H9 (cell line): ENCODE results near the gene VPREB3. TPM values are rescaled to one million over a fixed set of nuclear protein-coding genes. Genes with fewer than 3 reads are reported as not detected.

ENCODE experiments used
- DNase-seq: peaks from one replicate; pipeline ENCODE4 v3.0.0-alpha.2; 2017
- H2AFZ ChIP-seq: one replicate; pipeline ENCODE4 v1.6.1; 2013; ENCODE audit warnings: mild to moderate bottlenecking, low read length, control low read depth, moderate library complexity
- H2AK5ac ChIP-seq: 2 replicates; pipeline ENCODE4 v1.6.1; 2013; ENCODE audit warnings: low read length, control low read depth, mixed read lengths; ENCODE audit not compliant: insufficient read length
- H2BK120ac ChIP-seq: one replicate; pipeline ENCODE4 v1.6.1; 2013; ENCODE audit warnings: low read depth, mild to moderate bottlenecking, low read length, control low read depth, inconsistent platforms; ENCODE audit not compliant: poor library complexity, severe bottlenecking
- H2BK12ac ChIP-seq: 2 replicates; pipeline ENCODE4 v1.6.1; 2013; ENCODE audit warnings: low read length, control low read depth, mixed read lengths, low read depth; ENCODE audit not compliant: insufficient read length
- H2BK15ac ChIP-seq: 2 replicates; pipeline ENCODE4 v1.6.1; 2013; ENCODE audit warnings: low read depth, low read length, control low read depth
- H2BK20ac ChIP-seq: one replicate; pipeline ENCODE4 v1.6.1; 2013; ENCODE audit warnings: low read depth, mild to moderate bottlenecking, low read length, control low read depth, inconsistent platforms; ENCODE audit not compliant: poor library complexity, severe bottlenecking
- H2BK5ac ChIP-seq: 2 replicates; pipeline ENCODE4 v1.6.1; 2013; ENCODE audit warnings: low read length, control low read depth, mixed read lengths; ENCODE audit not compliant: insufficient read length
- H3K14ac ChIP-seq: 2 replicates; pipeline ENCODE4 v1.6.1; 2013; ENCODE audit warnings: low read length, control low read depth; ENCODE audit not compliant: insufficient read depth
- H3K18ac ChIP-seq: 2 replicates; pipeline ENCODE4 v1.6.1; 2013; ENCODE audit warnings: low read depth, mild to moderate bottlenecking, mixed read lengths, low read length, control low read depth; ENCODE audit not compliant: insufficient read length
- H3K23ac ChIP-seq: 2 replicates; pipeline ENCODE4 v1.6.1; 2013; ENCODE audit warnings: low read length, control low read depth, mixed read lengths, low read depth; ENCODE audit not compliant: insufficient read length
- H3K23me2 ChIP-seq: 2 replicates; pipeline ENCODE4 v1.6.1; 2013; ENCODE audit warnings: low read depth, mild to moderate bottlenecking, mixed read lengths, low read length, control low read depth; ENCODE audit not compliant: insufficient read length, poor library complexity, severe bottlenecking
- H3K27ac ChIP-seq: 2 replicates; pipeline ENCODE4 v1.5.1; 2013; ENCODE audit warnings: low read length, control low read depth, mixed read lengths, low read depth; ENCODE audit not compliant: insufficient read length
- H3K27me3 ChIP-seq: 2 replicates; pipeline ENCODE4 v1.6.1; 2013; ENCODE audit warnings: low read length, control low read depth, inconsistent platforms; ENCODE audit not compliant: insufficient read depth
- H3K4ac ChIP-seq: 2 replicates; pipeline ENCODE4 v1.6.1; 2013; ENCODE audit warnings: low read depth, mild to moderate bottlenecking, control low read depth, inconsistent platforms, low read length, moderate library complexity
- H3K4me1 ChIP-seq: 2 replicates; pipeline ENCODE4 v1.6.1; 2013; ENCODE audit warnings: low read length, control low read depth, inconsistent platforms; ENCODE audit not compliant: insufficient read depth
- H3K4me2 ChIP-seq: 2 replicates; pipeline ENCODE4 v1.6.1; 2013; ENCODE audit warnings: low read length, control low read depth, mixed read lengths; ENCODE audit not compliant: insufficient read length, insufficient read depth
- H3K56ac ChIP-seq: 2 replicates; pipeline ENCODE4 v1.6.1; 2013; ENCODE audit warnings: low read depth, mild to moderate bottlenecking, mixed read lengths, low read length, control low read depth; ENCODE audit not compliant: insufficient read length
- H3K79me1 ChIP-seq: 2 replicates; pipeline ENCODE4 v1.6.1; 2013; ENCODE audit warnings: low read depth, mild to moderate bottlenecking, moderate library complexity, low read length, control low read depth, inconsistent platforms; ENCODE audit not compliant: insufficient read depth, poor library complexity, severe bottlenecking
- H3K79me2 ChIP-seq: 2 replicates; pipeline ENCODE4 v1.6.1; 2013; ENCODE audit warnings: low read length, control low read depth, inconsistent platforms; ENCODE audit not compliant: insufficient read depth
- H3K9ac ChIP-seq: 2 replicates; pipeline ENCODE4 v1.6.1; 2013; ENCODE audit warnings: low read length, control low read depth, mixed read lengths; ENCODE audit not compliant: insufficient read length; ENCODE audit errors: extremely low read depth
- H3K9me3 ChIP-seq: one replicate; pipeline ENCODE4 v1.6.1; 2013; ENCODE audit warnings: low read depth, low read length, inconsistent platforms; ENCODE audit not compliant: control insufficient read depth
- H3T11ph ChIP-seq: one replicate; pipeline ENCODE4 v1.6.1; 2013; ENCODE audit warnings: mild to moderate bottlenecking, low read length, control low read depth, inconsistent platforms
- H4K20me1 ChIP-seq: one replicate; pipeline ENCODE4 v1.6.1; 2013; ENCODE audit not compliant: control insufficient read depth, insufficient read length, insufficient read depth
- H4K5ac ChIP-seq: 2 replicates; pipeline ENCODE4 v1.6.1; 2013; ENCODE audit warnings: low read depth, mild to moderate bottlenecking, mixed read lengths, low read length, control low read depth; ENCODE audit not compliant: insufficient read length
- H4K8ac ChIP-seq: replicated peaks from 2 replicates; pipeline ENCODE4 v1.6.1; 2013; ENCODE audit warnings: low read length, control low read depth, mixed read lengths, low read depth; ENCODE audit not compliant: insufficient read length
- H4K91ac ChIP-seq: 2 replicates; pipeline ENCODE4 v1.6.1; 2013; ENCODE audit warnings: low read depth, mild to moderate bottlenecking, moderate library complexity, mixed read lengths, low read length, control low read depth; ENCODE audit not compliant: insufficient read length
- H3K27ac Mint-ChIP-seq, 3 experiments: 2 replicates in 2 of 3; 3 replicates in 1 of 3; pipeline ENCODE4 v1.8.0; 2020 to 2021; ENCODE audit warnings: mixed read lengths in 3 of 3, mild to moderate bottlenecking in 1 of 3, moderate library complexity in 1 of 3
- H3K27me3 Mint-ChIP-seq: 2 replicates; pipeline ENCODE4 v1.8.0; 2021; ENCODE audit warnings: low read depth, mild to moderate bottlenecking, moderate library complexity, mixed read lengths
- H3K36me3 Mint-ChIP-seq, 3 experiments: 2 replicates in 2 of 3; 3 replicates in 1 of 3; pipeline ENCODE4 v1.8.0; 2020 to 2021; ENCODE audit warnings: low read depth in 3 of 3, mixed read lengths in 3 of 3; ENCODE audit not compliant: insufficient read depth in 1 of 3
- H3K4me1 Mint-ChIP-seq, 2 experiments: 2 replicates each; pipeline ENCODE4 v1.8.0; 2020; ENCODE audit warnings: mixed read lengths in 2 of 2
- H3K4me3 Mint-ChIP-seq, 2 experiments: 2 replicates in 1 of 2; 3 replicates in 1 of 2; pipeline ENCODE4 v1.8.0; 2020 to 2021; ENCODE audit warnings: mild to moderate bottlenecking in 2 of 2, mixed read lengths in 2 of 2, moderate library complexity in 1 of 2
- H3K9me3 Mint-ChIP-seq, 2 experiments: 2 replicates in 1 of 2; 3 replicates in 1 of 2; pipeline ENCODE4 v1.8.0; 2020; ENCODE audit warnings: mild to moderate bottlenecking in 2 of 2, mixed read lengths in 2 of 2, moderate library complexity in 1 of 2
- CTCF ChIP-seq: fragments of 200-600 bp; sonication (generic); conservative IDR thresholded peaks from 3 replicates; pipeline ENCODE4 v1.8.0; 2021; ENCODE audit warnings: antibody characterized with exemption, mild to moderate bottlenecking
- WGBS: extraction: QIAGEN DNeasy Blood & Tissue Kit; methylation state at CpG from one replicate; pipeline ENCODE4 v1.1.7; 2013; ENCODE audit warnings: missing lambda C conversion rate, low lambda C conversion rate, mixed read lengths; ENCODE audit not compliant: insufficient read length; ENCODE audit errors: extremely low coverage; 5-methylcytosine and 5-hydroxymethylcytosine counted together
- total RNA-seq: library from RNA; stranded (reverse); gene quantifications from 2 replicates; pipeline ENCODE4 v1.2.1, GENCODE V29; 2021

VPREB3 gene
- total RNA-seq, 1 experiment from 2014 or later, result 0.50 TPM

GRCh38 chr22:23783265-23784150 lies 29.3 kb upstream of the VPREB3 start:
- no peaks in the 10 kb centered on the region for H3K79me1 ChIP-seq
- no peak overlapping the region for H3K14ac ChIP-seq
- H3K4me3 Mint-ChIP-seq, result no peak overlapping the region
- WGBS, result no CpG with 5 or more reads among the region's 15 CpGs
- DNase-seq, result no peak
- no peak overlapping the region for H4K91ac ChIP-seq
- peaks cover 2% of the 10 kb centered on the region for H3K23me2 ChIP-seq
- no peaks in the 10 kb centered on the region for H3K27me3 Mint-ChIP-seq
- no peak overlapping the region for H3K56ac ChIP-seq
- peaks cover 16 to 21% of the 10 kb centered on the region in 2 experiments for H3K4me1 Mint-ChIP-seq
- no peak overlapping the region for H2BK12ac ChIP-seq
- H2BK20ac ChIP-seq, result no peak overlapping the region
- no peaks in the 10 kb centered on the region for H3K9me3 Mint-ChIP-seq
- peaks cover 7% of the 10 kb centered on the region; the same call in 1 of the 2 replicates for H3K79me2 ChIP-seq
- no peak overlapping the region for H2BK5ac ChIP-seq
- no peak overlapping the region for H3K27ac Mint-ChIP-seq
- no peak overlapping the region for H3K18ac ChIP-seq
- no peak overlapping the region for H2AFZ ChIP-seq
- no peak for TF ChIP-seq CTCF
- no peak overlapping the region for H2BK120ac ChIP-seq
- H3K9ac ChIP-seq, result no peak overlapping the region
- no peak overlapping the region for H3K4ac ChIP-seq
- H4K20me1 ChIP-seq, result no peaks in the 10 kb centered on the region
- H2BK15ac ChIP-seq, result no peak overlapping the region
- H4K8ac ChIP-seq, result no peak overlapping the region
- H2AK5ac ChIP-seq, result no peak overlapping the region
- no peaks in the 10 kb centered on the region; a peak in 1 of 7 replicates for H3K36me3 Mint-ChIP-seq
- H3T11ph ChIP-seq, result no peak overlapping the region
- H3K23ac ChIP-seq, result no peak overlapping the region
- H3K4me1 ChIP-seq, result peaks cover under 1% of the 10 kb centered on the region; the same call in 1 of the 2 replicates
- H3K27ac ChIP-seq, result no peak overlapping the region
- no peak overlapping the region for H4K5ac ChIP-seq
- no peaks in the 10 kb centered on the region for H3K9me3 ChIP-seq
- no peaks in the 10 kb centered on the region for H3K27me3 ChIP-seq
- H3K4me2 ChIP-seq, result no peak overlapping the region
